GM12873 (cell line): Measurements from ENCODE around the gene L3MBTL3.

ENCODE experiments used
- TF ChIP-seq, protein P1 (sequence below): IDR thresholded peaks from 2 replicates; pipeline ENCODE4 v1.5.1; 2012; ENCODE audit warnings: low read depth, mild to moderate bottlenecking, moderate library complexity, low read length, control low read depth; ENCODE audit not compliant: insufficient read depth; ENCODE audit errors: missing control alignments

Gene L3MBTL3

GRCh38 chr6:130075879-130076460 is 57.6 kb downstream of the L3MBTL3 start:
- TF ChIP-seq, protein P1, sequence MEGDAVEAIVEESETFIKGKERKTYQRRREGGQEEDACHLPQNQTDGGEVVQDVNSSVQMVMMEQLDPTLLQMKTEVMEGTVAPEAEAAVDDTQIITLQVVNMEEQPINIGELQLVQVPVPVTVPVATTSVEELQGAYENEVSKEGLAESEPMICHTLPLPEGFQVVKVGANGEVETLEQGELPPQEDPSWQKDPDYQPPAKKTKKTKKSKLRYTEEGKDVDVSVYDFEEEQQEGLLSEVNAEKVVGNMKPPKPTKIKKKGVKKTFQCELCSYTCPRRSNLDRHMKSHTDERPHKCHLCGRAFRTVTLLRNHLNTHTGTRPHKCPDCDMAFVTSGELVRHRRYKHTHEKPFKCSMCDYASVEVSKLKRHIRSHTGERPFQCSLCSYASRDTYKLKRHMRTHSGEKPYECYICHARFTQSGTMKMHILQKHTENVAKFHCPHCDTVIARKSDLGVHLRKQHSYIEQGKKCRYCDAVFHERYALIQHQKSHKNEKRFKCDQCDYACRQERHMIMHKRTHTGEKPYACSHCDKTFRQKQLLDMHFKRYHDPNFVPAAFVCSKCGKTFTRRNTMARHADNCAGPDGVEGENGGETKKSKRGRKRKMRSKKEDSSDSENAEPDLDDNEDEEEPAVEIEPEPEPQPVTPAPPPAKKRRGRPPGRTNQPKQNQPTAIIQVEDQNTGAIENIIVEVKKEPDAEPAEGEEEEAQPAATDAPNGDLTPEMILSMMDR, result no peak

- TF ChIP-seq, protein P1, result no peak
These were observed 58.1 kb downstream of the L3MBTL3 start for GRCh38 chr6:130076512-130076911.

DNA sequence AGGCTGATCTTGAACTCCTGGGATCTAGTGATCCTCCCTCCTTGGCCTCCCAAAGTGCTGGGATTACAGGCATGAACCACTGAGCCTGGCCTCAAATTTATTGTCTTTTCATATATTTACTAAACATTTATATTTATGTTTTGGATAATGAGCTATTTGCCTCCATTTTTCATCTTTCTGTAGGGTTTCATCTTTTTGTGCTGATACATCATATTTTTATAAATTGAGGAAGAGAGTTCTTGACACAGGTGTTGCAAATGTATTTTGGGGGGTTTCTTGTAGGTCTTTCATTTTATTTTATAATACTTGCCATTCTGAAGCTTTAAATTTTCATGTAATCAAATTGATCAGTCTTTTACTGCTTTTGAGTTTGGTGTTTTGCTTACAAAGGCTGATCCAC is 72.4 kb downstream of the L3MBTL3 start:
- TF ChIP-seq, protein P1, result no peak

- TF ChIP-seq, protein P1, result no peak
These were observed 75.2 kb downstream of the L3MBTL3 start for GRCh38 chr6:130093546-130093945.

DNA sequence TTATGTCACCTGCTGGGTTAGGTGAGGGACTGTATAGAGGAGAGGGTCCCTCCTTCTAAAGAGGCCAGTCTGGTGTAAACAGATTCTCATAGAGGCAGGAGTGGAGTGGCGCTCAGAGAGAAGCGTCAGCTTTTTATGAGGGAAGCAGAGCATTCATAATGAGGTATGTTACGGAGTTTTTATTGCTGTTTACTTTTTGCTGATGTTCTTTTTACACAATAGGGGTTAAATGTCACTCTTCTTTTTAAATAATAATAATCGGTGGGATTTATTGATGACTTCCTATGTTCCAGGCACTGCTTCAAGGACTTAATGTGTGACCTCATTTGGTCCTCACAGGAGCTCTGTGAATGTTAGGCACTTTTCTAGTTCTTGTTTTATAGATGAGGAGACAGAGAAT is 79.9 kb downstream of the L3MBTL3 start:
- TF ChIP-seq, protein P1, result no peak

- TF ChIP-seq, protein P1, result no peak
These were observed 80.7 kb downstream of the L3MBTL3 start for GRCh38 chr6:130099119-130099518.

- TF ChIP-seq, protein P1, result no peak
These were observed 87.8 kb downstream of the L3MBTL3 start for GRCh38 chr6:130105996-130106704.
